Measurements from ENCODE around the gene GSTT2B. TPM values are rescaled to one million over a fixed set of nuclear protein-coding genes. Genes with fewer than 3 reads are reported as not detected.
A peak's percentile ranks its signal among the peaks of the same experiment; 100 is the strongest.

The GSTT2B gene
- total and polyA plus RNA-seq, 2 of the 8 experiments (the other 6 are each of a cell fraction or from before 2014, with no cell fraction given), result 6.3 to 13.3 TPM

DNA sequence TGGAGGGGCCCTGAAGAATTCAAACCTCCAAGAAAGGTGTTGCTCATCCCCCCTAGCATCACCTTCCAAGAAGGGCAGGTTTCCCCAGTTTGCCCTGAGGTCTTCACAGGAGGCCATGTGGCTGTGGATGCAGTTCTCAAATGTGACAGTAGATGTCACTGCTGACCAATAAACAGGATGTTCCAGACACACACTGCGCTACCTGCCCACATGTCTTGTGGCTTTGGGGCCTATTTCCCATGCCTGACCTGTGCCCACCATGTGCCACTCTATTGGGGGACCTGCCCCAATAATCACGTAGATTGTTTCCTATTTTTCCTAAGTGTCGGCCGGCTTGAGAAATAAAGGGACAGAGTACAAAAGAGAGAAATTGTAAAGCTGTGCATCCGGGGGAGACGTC, 23.4 kb upstream of the GSTT2B start:
- CTCF ChIA-PET (ENCODE audit: partially characterized antibody), result interaction anchor here (0.6 to 0.7 kb wide), 2 partner anchors 14 to 105 kb away, joined by 3 read pairs; no protein-coding TSS in a partner anchor
- no peak for TF ChIP-seq FOSL1 (IDR thresholded peaks at IDR 0.05; ENCODE audit: insufficient read depth, low read depth, low read length)
- TF ChIP-seq RAD21 (IDR thresholded peaks at IDR 0.05 in 1 of 2, conservative IDR thresholded peaks at IDR 0.05 in 1 of 2; ENCODE audit: low read depth in 2 of 2, low read length in 2 of 2), result peak; percentile 80 to 82
- TF ChIP-seq, protein P1, sequence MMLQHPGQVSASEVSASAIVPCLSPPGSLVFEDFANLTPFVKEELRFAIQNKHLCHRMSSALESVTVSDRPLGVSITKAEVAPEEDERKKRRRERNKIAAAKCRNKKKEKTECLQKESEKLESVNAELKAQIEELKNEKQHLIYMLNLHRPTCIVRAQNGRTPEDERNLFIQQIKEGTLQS (IDR thresholded peaks at IDR 0.05; ENCODE audit: insufficient read depth, low read depth, low read length), result no peak
- no peak for TF ChIP-seq HDAC6 (IDR thresholded peaks at IDR 0.05; ENCODE audit: low read depth, low read length)
- TF ChIP-seq SIRT6 (IDR thresholded peaks at IDR 0.05; ENCODE audit: low read length), result no peak
- TF ChIP-seq CREB1 (IDR thresholded peaks at IDR 0.05), result no peak
- TF ChIP-seq SP1 (IDR thresholded peaks at IDR 0.05; ENCODE audit: low read depth, low read length), result no peak
- TF ChIP-seq, protein P2, sequence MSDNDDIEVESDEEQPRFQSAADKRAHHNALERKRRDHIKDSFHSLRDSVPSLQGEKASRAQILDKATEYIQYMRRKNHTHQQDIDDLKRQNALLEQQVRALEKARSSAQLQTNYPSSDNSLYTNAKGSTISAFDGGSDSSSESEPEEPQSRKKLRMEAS (IDR thresholded peaks at IDR 0.05), result peak; percentile 75

More for the DNA sequence above, 23.4 kb upstream of the GSTT2B start:
- Histone ChIP-seq H2BK15ac (ENCODE audit: low read length) (no peak overlapping the region), H3K23ac (ENCODE audit: insufficient read length) (no peak overlapping the region), H3K23me2 (ENCODE audit: low read depth, low read length) (peaks cover 7% of the 10 kb centered on the region; the same call in 1 of the 2 replicates), H3K14ac (ENCODE audit: insufficient read length) (no peak overlapping the region), H3K9ac (replicated peaks in 1 of 4; ENCODE audit: extremely low read depth in 1 of 4, low read depth in 3 of 4, low read length in 3 of 4) (no peak overlapping the region), H2BK12ac (ENCODE audit: low read depth, low read length) (no peak overlapping the region), H3K79me1 (ENCODE audit: low read depth, low read length) (no peaks in the 10 kb centered on the region), H2BK5ac (ENCODE audit: low read depth, low read length) (no peak overlapping the region), H2AK5ac (ENCODE audit: low read depth, low read length) (no peak overlapping the region), H3K4me3 (ENCODE audit: extremely low read depth in 1 of 4, insufficient read depth in 2 of 4, low read depth in 3 of 4, low read length in 4 of 4) (no peak overlapping the region), H3K27me3 (replicated peaks in 1 of 4; ENCODE audit: control insufficient read depth in 3 of 4, extremely low read depth in 1 of 4, insufficient read depth in 3 of 4, low read length in 3 of 4) (no peaks in the 10 kb centered on the region), H3K4ac (replicated peaks; ENCODE audit: insufficient read length, low read depth, low read length) (no peak overlapping the region), H4K8ac (ENCODE audit: extremely low read depth, insufficient read depth, low read length) (no peak overlapping the region), H3K4me2 (ENCODE audit: insufficient read depth in 1 of 2, low read depth in 2 of 2, low read length in 2 of 2) (no peak overlapping the region; a peak in 1 of 4 replicates), H3K18ac (ENCODE audit: extremely low read depth, low read length) (no peak overlapping the region), H3K27ac (ENCODE audit: low read depth, low read length) (no peak overlapping the region), H3K79me2 (ENCODE audit: control insufficient read depth in 1 of 2, insufficient read depth in 2 of 2, low read length in 2 of 2) (no peaks in the 10 kb centered on the region), H2AFZ (ENCODE audit: low read length) (no peak overlapping the region), H3K56ac (replicated peaks; ENCODE audit: insufficient read length, low read depth, low read length) (no peak overlapping the region), H3K9me3 (ENCODE audit: insufficient read depth in 2 of 2, low read depth in 1 of 2, low read length in 1 of 2) (no peaks in the 10 kb centered on the region), H4K5ac (ENCODE audit: insufficient read length, low read depth, low read length) (no peak overlapping the region), H2BK20ac (ENCODE audit: low read length) (no peak overlapping the region), H4K20me1 (replicated peaks in 1 of 2; ENCODE audit: control insufficient read depth in 1 of 2, insufficient read depth in 2 of 2, low read length in 2 of 2) (no peaks in the 10 kb centered on the region), H2BK120ac (replicated peaks; ENCODE audit: low read depth, low read length) (no peak overlapping the region), H4K91ac (replicated peaks; ENCODE audit: insufficient read length, low read length) (no peak overlapping the region), H3K4me1 (replicated peaks in 1 of 4; ENCODE audit: control insufficient read depth in 3 of 4, insufficient read depth in 4 of 4, low read length in 3 of 4) (no peaks in the 10 kb centered on the region; a peak in 2 of 7 replicates), H3K36me3 (ENCODE audit: control insufficient read depth in 2 of 4, insufficient read depth in 4 of 4, low read length in 3 of 4) (no peaks in the 10 kb centered on the region)
- POLR2A ChIA-PET (ENCODE audit: partially characterized antibody), result no interaction called here
- DNase-seq (ENCODE audit: low read depth in 1 of 2, low spot score in 2 of 2) (peak in 1 of 2 experiments; percentile 68), FAIRE-seq (peak; percentile 90)
- WGBS, 2 experiments (ENCODE audit: extremely low coverage in 1 of 2, insufficient coverage in 1 of 2, insufficient read length in 1 of 2, insufficient replicate concordance in 2 of 2, low coverage in 1 of 2, low lambda C conversion rate in 2 of 2, missing lambda C conversion rate in 1 of 2), result 27% methylated on average over 6 of the region's 6 CpGs; no CpG with 5 or more reads in 1 of the 2 experiments
